Fibroblast of the aortic adventitia (primary cell): Measurements from ENCODE around the gene ACTR5. TPM values are rescaled to one million over a fixed set of nuclear protein-coding genes. Genes with fewer than 3 reads are reported as not detected.

Source experiments
- DNase-seq: peaks from one replicate; pipeline ENCODE4 v3.0.0-alpha.2; 2010; ENCODE audit warnings: low read depth
- H3K4me3 ChIP-seq: 2 replicates; pipeline ENCODE4 v1.5.1; 2011; ENCODE audit warnings: low read depth, mild to moderate bottlenecking, control low read depth, low read length, moderate library complexity
- CTCF ChIP-seq: IDR thresholded peaks from 2 replicates; pipeline ENCODE4 v1.5.1; 2011; ENCODE audit warnings: mild to moderate bottlenecking, low read length, control low read depth, inconsistent platforms; ENCODE audit not compliant: insufficient read depth
- small RNA-seq: library from RNA; depleted of rRNA; stranded (forward); fragments of <200 nt; gene quantifications from one replicate; pipeline ENCODE3, GENCODE V24; 2012
- total RNA-seq: library from RNA; depleted of rRNA; stranded (reverse); fragments of >200 nt; gene quantifications from 2 replicates; pipeline ENCODE4 v1.2.3, GENCODE V29; 2012; ENCODE audit warnings: low replicate concordance

ACTR5 gene
- total RNA-seq, 1 donor, result 4.6 TPM

- no peak for TF ChIP-seq CTCF
- no peak for DNase-seq
- no peak overlapping the region for H3K4me3 ChIP-seq
Measured at GRCh38 chr20:38818113-38819065, 70.1 kb downstream of the ACTR5 start.

Small RNA genes lying within 50 kb of the gene (small RNA-seq; reads per million reads assigned to genes)
- gene RF00017, result not detected

Other genes starting within 250 kb of the ACTR5 start
- gene ADIG, start 167.3 kb upstream of the ACTR5 start, total RNA-seq, result not detected in 2 replicates
- not detected in 2 replicates for gene ARHGAP40, start 146.7 kb upstream of the ACTR5 start, total RNA-seq
- gene SLC32A1, start 24.0 kb upstream of the ACTR5 start, total RNA-seq, result not detected in 2 replicates
- gene PPP1R16B, start 57.2 kb downstream of the ACTR5 start, total RNA-seq, result 0.09 and 0.33 TPM in 2 replicates
- 2.2 and 16.7 TPM in 2 replicates for gene FAM83D, start 178.0 kb downstream of the ACTR5 start, total RNA-seq
- 5.1 and 8.9 TPM in 2 replicates for gene DHX35, start 213.9 kb downstream of the ACTR5 start, total RNA-seq